ENCODE data around the gene P3H1. TPM values are rescaled to one million over a fixed set of nuclear protein-coding genes. Genes with fewer than 3 reads are reported as not detected.

P3H1 gene
- total RNA-seq, 1 donor = 75.2 TPM

DNA sequence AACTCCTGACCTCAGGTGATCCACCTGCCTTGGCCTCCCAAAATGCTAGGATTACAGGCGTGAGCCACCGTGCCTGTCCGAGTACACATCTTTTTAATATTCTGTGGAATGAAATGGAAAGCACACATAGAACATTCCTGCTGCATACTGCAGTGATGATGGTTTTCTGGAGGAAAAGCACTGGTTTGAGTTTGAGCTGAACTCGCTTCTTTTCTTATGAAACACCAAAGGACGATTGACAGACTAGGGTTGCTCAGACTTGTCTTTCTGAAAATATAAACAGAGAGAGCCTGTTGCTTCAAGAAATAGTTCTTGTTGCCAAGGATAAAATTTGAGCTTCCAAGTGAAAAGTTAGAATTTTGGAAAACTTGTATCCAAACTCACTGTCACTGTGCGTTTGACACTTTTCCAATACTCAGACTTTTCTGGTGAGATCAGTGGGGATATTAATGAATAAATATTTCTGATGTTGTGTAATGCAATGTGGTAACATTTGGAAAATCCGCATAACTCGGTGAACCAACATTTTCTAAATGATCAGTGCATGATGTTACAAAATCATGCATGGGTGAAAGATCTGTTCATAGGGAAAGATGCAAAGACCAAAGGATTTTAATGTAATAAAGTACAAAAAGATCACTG lies 35.1 kb upstream of the P3H1 start:
- no peak overlapping the region for H3K4me3 ChIP-seq (ENCODE audit: low read depth, low read length)
- TF ChIP-seq, protein P1, sequence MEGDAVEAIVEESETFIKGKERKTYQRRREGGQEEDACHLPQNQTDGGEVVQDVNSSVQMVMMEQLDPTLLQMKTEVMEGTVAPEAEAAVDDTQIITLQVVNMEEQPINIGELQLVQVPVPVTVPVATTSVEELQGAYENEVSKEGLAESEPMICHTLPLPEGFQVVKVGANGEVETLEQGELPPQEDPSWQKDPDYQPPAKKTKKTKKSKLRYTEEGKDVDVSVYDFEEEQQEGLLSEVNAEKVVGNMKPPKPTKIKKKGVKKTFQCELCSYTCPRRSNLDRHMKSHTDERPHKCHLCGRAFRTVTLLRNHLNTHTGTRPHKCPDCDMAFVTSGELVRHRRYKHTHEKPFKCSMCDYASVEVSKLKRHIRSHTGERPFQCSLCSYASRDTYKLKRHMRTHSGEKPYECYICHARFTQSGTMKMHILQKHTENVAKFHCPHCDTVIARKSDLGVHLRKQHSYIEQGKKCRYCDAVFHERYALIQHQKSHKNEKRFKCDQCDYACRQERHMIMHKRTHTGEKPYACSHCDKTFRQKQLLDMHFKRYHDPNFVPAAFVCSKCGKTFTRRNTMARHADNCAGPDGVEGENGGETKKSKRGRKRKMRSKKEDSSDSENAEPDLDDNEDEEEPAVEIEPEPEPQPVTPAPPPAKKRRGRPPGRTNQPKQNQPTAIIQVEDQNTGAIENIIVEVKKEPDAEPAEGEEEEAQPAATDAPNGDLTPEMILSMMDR (IDR thresholded peaks at IDR 0.05; ENCODE audit: insufficient read depth, low read length) = no peak
- DNase-seq (ENCODE audit: low read depth) = peak; percentile 47

DNA sequence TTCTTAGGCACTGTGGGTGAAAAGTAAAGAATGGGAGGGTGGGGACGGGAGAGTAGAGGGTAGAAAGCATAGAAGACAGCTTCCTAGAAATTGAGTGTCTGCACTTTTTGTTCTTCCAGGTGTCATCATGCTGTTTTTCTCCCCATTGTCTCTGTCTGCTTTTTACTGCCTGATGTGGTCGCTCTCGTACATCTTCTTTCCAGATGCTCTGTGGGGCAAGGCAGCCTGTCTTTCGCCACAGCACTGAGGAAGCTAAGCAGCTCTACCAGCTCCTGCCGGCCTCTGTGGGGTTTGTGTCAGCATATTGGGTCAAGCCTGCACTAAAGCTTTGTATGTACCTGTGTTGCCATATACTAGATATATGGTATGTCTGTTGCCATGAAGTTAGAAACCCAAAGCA lies 31.2 kb upstream of the P3H1 start:
- TF ChIP-seq, protein P1 (IDR thresholded peaks at IDR 0.05; ENCODE audit: insufficient read depth, low read length) = no peak
- H3K4me3 ChIP-seq (ENCODE audit: low read depth, low read length) = no peak overlapping the region
- no peak for DNase-seq (ENCODE audit: low read depth)

DNA sequence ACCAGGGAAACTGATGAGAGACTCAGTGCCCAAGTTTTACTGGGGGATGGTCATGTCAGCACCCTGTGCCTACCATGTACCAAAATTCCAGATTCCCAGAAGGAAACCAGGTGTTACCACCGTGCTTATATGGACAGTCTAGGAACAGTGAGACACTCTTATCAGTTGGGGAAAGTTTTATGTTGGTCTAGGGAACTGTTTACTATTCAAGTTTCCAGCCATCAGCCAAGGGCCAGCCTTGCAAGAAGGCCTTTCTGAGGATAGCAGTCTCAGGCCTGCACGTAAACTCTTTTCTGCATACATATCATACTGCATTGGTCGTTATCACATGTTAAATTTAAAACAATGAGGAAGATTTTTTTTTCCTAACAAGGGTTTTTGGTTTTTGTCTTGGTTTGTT lies 30.6 kb upstream of the P3H1 start:
- DNase-seq (ENCODE audit: low read depth) = no peak
- TF ChIP-seq, protein P1 (IDR thresholded peaks at IDR 0.05; ENCODE audit: insufficient read depth, low read length) = no peak
- H3K4me3 ChIP-seq (ENCODE audit: low read depth, low read length) = no peak overlapping the region

DNA sequence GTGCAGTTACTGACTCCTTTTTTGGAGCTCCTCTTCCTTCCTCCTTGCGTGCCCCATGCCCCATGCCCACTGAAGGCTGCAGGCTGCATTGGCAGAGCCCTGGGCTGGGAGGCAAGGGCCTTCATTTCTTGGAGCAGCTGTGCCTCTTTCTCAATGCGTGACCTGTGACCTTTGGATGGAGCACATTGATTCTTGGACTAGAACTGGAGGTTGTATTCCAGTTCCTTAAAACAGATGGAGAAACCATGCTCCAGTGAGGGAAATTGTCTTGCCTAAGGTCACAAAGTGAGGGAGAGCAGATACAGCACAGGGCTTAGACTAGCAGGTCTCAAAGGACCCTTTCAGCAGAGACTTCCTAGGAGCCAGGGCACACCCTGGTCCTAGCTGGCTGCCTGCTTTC lies 27.0 kb upstream of the P3H1 start:
- TF ChIP-seq, protein P1 (IDR thresholded peaks at IDR 0.05; ENCODE audit: insufficient read depth, low read length) = no peak
- H3K4me3 ChIP-seq (ENCODE audit: low read depth, low read length) = no peak overlapping the region
- peak; percentile 7 for DNase-seq (ENCODE audit: low read depth)

DNA sequence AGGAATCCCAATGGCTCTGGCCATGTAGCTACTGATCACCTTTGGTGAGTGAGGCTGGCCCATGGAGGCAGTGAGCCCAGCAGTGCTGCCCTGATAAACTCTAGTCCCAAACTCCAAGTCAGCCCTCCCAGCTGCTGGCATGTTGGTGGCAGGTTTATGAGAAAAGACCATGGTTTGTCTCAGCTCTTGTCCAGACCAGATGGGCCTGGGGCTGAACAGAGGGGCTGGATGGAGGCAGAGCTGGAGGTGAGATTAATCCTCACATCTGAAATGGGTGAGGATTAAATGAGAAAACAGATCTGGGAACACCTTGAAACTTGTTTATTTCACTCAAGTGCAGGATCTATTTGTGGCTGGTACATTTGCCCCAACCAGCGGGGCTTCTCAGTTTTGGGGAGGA lies 21.2 kb upstream of the P3H1 start:
- H3K4me3 ChIP-seq (ENCODE audit: low read depth, low read length) = no peak overlapping the region
- TF ChIP-seq, protein P1 (IDR thresholded peaks at IDR 0.05; ENCODE audit: insufficient read depth, low read length) = no peak
- DNase-seq (ENCODE audit: low read depth) = no peak

DNA sequence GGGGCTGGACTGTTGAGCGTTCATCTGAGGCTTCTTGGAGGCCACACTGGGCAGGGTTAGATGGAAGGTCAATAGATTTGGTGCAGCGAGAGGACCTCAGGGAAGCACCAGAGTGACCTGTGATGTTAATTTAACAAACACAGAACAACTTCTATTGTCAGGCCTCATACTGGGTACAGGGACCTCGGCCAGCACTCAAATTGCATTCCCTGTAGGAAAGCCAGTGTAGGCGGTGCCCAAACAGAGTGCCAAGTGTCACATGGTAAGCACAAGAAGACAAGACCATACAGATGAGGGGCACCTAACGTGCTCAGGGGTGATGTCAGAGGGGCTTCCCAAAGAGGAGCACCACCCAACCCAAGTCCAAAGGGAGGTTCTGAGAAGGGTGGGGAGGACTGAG lies 19.3 kb upstream of the P3H1 start:
- TF ChIP-seq, protein P1 (IDR thresholded peaks at IDR 0.05; ENCODE audit: insufficient read depth, low read length) = no peak
- no peak overlapping the region for H3K4me3 ChIP-seq (ENCODE audit: low read depth, low read length)
- no peak for DNase-seq (ENCODE audit: low read depth)

Measured in fibroblast of the aortic adventitia (primary cell).